Panc1 (cell line): ENCODE data around the gene ECHS1. TPM values are rescaled to one million over a fixed set of nuclear protein-coding genes. Genes with fewer than 3 reads are reported as not detected.

Experiments
- ATAC-seq: fragments of 200-7000 bp; cut with Tn5 transposase; 2 replicates; pipeline ENCODE4 v1.9.1; 2020; ENCODE audit warnings: mild to moderate bottlenecking, moderate library complexity
- BruUV-seq: library from RNA; stranded (reverse); fragments of 400-500 nt; replicated peaks from 2 replicates; lab custom pipeline; 2021; lab: Mats Ljungman, UMichigan
- CTCF ChIA-PET: fragments of 300-600 bp; sonication (Branson Sonifier 250); formaldehyde crosslinking; loops from one replicate; lab custom pipeline; 2022; ENCODE audit warnings: antibody characterized with exemption; lab: Charles Lee
- POLR2A ChIA-PET: fragments of 300-600 bp; sonication (Branson Sonifier 250); formaldehyde crosslinking; loops from one replicate; lab custom pipeline; 2022; ENCODE audit warnings: antibody characterized with exemption; lab: Charles Lee
- DNase-seq: peaks from one replicate; pipeline ENCODE4 v3.0.0-alpha.2; 2010; ENCODE audit warnings: low read depth, low spot score
- H3K27ac ChIP-seq: 2 replicates; pipeline ENCODE4 v1.5.1; 2011; ENCODE audit warnings: mild to moderate bottlenecking, low read length, inconsistent platforms
- H3K27me3 ChIP-seq: fragments of 200-500 bp; sonication (Bioruptor generic); 2 replicates; pipeline ENCODE4 v1.6.0; 2014; ENCODE audit warnings: low read length, inconsistent platforms; ENCODE audit not compliant: control insufficient read depth, insufficient read depth
- H3K36me3 ChIP-seq: fragments of 200-500 bp; sonication (Bioruptor generic); 2 replicates; pipeline ENCODE4 v1.5.1; 2014; ENCODE audit warnings: inconsistent platforms, mild to moderate bottlenecking, low read length, moderate library complexity; ENCODE audit not compliant: control insufficient read depth, insufficient read depth
- H3K4me1 ChIP-seq: 2 replicates; pipeline ENCODE4 v1.5.1; 2011; ENCODE audit warnings: inconsistent platforms, mild to moderate bottlenecking, low read length, moderate library complexity; ENCODE audit not compliant: control insufficient read depth, insufficient read depth
- H3K4me3 ChIP-seq, 2 experiments: 2 replicates each; pipeline ENCODE4 v1.5.1; 2011 to 2012; ENCODE audit warnings: low read depth in 2 of 2, low read length in 2 of 2, mild to moderate bottlenecking in 2 of 2, inconsistent platforms in 1 of 2, moderate library complexity in 1 of 2
- H3K9me3 ChIP-seq: fragments of 200-500 bp; sonication (Bioruptor generic); 2 replicates; pipeline ENCODE4 v1.5.1; 2014; ENCODE audit warnings: low read depth, mild to moderate bottlenecking, inconsistent platforms, low read length, moderate library complexity; ENCODE audit not compliant: control insufficient read depth, insufficient read depth
- CTCF ChIP-seq: fragments of 450-650 bp; IDR thresholded peaks from 2 replicates; pipeline ENCODE4 v1.5.1; 2017; ENCODE audit warnings: mild to moderate bottlenecking
- POLR2AphosphoS5 ChIP-seq: IDR thresholded peaks from 2 replicates; pipeline ENCODE4 v1.6.1; 2012; ENCODE audit warnings: mild to moderate bottlenecking, low read depth, low read length, moderate library complexity
- REST ChIP-seq, 2 experiments: IDR thresholded peaks; 2 replicates each; pipeline ENCODE4 v1.6.1; 2011 to 2012; ENCODE audit warnings: low read depth in 2 of 2, control low read depth in 1 of 2, low read length in 1 of 2, mild to moderate bottlenecking in 1 of 2, moderate library complexity in 1 of 2; ENCODE audit not compliant: insufficient read depth in 1 of 2
- SIN3A ChIP-seq: IDR thresholded peaks from 2 replicates; pipeline ENCODE4 v1.6.1; 2012; ENCODE audit warnings: low read depth, mild to moderate bottlenecking, low read length, moderate library complexity, borderline replicate concordance; ENCODE audit not compliant: insufficient read depth
- TCF7L2 ChIP-seq: IDR thresholded peaks from 2 replicates; pipeline ENCODE4 v1.6.1; 2011; ENCODE audit warnings: mild to moderate bottlenecking, low read depth, low read length, inconsistent platforms
- in situ Hi-C: cut with HindIII; loops from 2 replicates; pipeline ENCODE4 v1.10.0; 2016; ENCODE audit warnings: low sequenced_read_pairs, low pct_unique_long_range_greater_than_20kb
- intact Hi-C: fragments of 100-400 bp; cut with micrococcal nuclease; formaldehyde crosslinking; loops from one replicate; pipeline ENCODE4 v1.10.0; 2022; ENCODE audit not compliant: unreplicated experiment
- total RNA-seq: library from RNA; stranded (reverse); gene quantifications from one replicate; pipeline ENCODE4 v1.2.1, GENCODE V29; 2021; ENCODE audit not compliant: unreplicated experiment

Gene ECHS1
- total RNA-seq, 1 experiment from 2014 or later, result 165 TPM

GRCh38 chr10:133328358-133329343 lies 44.5 kb downstream of the ECHS1 start:
- H3K4me1 ChIP-seq, result peaks cover 17% of the 10 kb centered on the region
- POLR2A ChIA-PET, result no interaction called here
- TF ChIP-seq POLR2AphosphoS5, result no peak
- TF ChIP-seq SIN3A, result no peak
- no peak for TF ChIP-seq TCF7L2
- TF ChIP-seq CTCF, result no peak
- no peak for TF ChIP-seq REST (IDR thresholded peaks at IDR 0.05; ENCODE audit: insufficient read depth in 1 of 2, low read depth in 2 of 2, low read length in 1 of 2)
- DNase-seq (no peak), ATAC-seq (no peak)
- peaks cover 8% of the 10 kb centered on the region for H3K27me3 ChIP-seq
- no peaks in the 10 kb centered on the region for H3K36me3 ChIP-seq
- no TSS peak for BruUV-seq
- no peak overlapping the region for H3K27ac ChIP-seq
- in situ Hi-C loops, result no loop called here
- intact Hi-C loops, result no loop called here
- no peak overlapping the region for H3K4me3 ChIP-seq
- CTCF ChIA-PET, result interaction anchor here (0.6 to 1.3 kb wide), 6 partner anchors 15 to 188 kb away, joined by 3 to 7 read pairs (median 4); partner anchors contain the start of gene MTG1
- no peaks in the 10 kb centered on the region for H3K9me3 ChIP-seq

- intact Hi-C loops (no loop called here), in situ Hi-C loops (no loop called here)
- ChIA-PET CTCF (no interaction called here), POLR2A (no interaction called here)
- no TSS peak for BruUV-seq
- ATAC-seq (no peak), DNase-seq (no peak)
- peaks cover 17% of the 10 kb centered on the region for H3K4me1 ChIP-seq
- H3K36me3 ChIP-seq, result no peaks in the 10 kb centered on the region
- no peak overlapping the region for H3K27ac ChIP-seq
- H3K9me3 ChIP-seq, result no peaks in the 10 kb centered on the region
- peaks cover 6% of the 10 kb centered on the region; the same call in 1 of the 2 replicates for H3K27me3 ChIP-seq
- H3K4me3 ChIP-seq, result no peak overlapping the region
- TF ChIP-seq SIN3A (no peak), REST (IDR thresholded peaks at IDR 0.05; ENCODE audit: insufficient read depth in 1 of 2, low read depth in 2 of 2, low read length in 1 of 2) (no peak), POLR2AphosphoS5 (no peak)
These were observed 45.4 kb downstream of the ECHS1 start for GRCh38 chr10:133327651-133328357.
